NCI-H128 (cell line): ENCODE results near the gene SUSD1.
"Not testable (repeated sequence)": the region's sequence is repeated elsewhere in the genome, so short reads cannot be mapped to it uniquely, and the experiment has no call there.

Experiments
- DNase-seq: peaks from one replicate; lab custom pipeline; 2025; ENCODE audit not compliant: unreplicated experiment; lab: John Stamatoyannopoulos, UW

Gene SUSD1

GRCh38 chr9:112132356-112132755 lies 42.7 kb downstream of the SUSD1 start:
- DNase-seq = no peak

- DNase-seq = no peak
Observed at GRCh38 chr9:112130997-112131396, 44.1 kb downstream of the SUSD1 start.

GRCh38 chr9:112130347-112130746 lies 44.8 kb downstream of the SUSD1 start:
- DNase-seq = no peak

GRCh38 chr9:112129246-112129645 lies 45.9 kb downstream of the SUSD1 start:
- no peak for DNase-seq

- not testable (repeated sequence) for DNase-seq
Observed at GRCh38 chr9:112128399-112128798, 46.7 kb downstream of the SUSD1 start.

- no peak for DNase-seq
Observed at GRCh38 chr9:112127281-112127680, 47.8 kb downstream of the SUSD1 start.

DNA sequence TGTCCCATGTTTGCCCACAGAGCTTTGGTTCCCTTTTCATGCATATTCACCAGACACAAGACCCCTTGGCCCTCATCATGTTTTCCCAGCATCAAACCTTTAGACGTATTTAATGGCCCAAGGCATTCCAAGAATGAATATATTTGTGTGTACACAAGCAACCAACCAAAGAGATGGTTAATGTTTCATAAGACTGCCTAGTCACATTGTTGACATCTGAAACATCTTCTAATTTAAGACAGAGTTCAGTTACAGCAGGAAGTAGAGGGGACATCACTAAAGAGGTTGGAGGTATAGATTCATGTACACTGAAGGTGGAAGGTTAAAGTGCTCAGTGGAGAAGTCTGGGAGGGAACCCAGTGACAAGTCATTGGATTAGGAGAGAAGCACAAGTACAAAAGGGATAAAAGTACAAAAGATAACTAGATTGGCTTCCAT lies 49.1 kb downstream of the SUSD1 start:
- no peak for DNase-seq

DNA sequence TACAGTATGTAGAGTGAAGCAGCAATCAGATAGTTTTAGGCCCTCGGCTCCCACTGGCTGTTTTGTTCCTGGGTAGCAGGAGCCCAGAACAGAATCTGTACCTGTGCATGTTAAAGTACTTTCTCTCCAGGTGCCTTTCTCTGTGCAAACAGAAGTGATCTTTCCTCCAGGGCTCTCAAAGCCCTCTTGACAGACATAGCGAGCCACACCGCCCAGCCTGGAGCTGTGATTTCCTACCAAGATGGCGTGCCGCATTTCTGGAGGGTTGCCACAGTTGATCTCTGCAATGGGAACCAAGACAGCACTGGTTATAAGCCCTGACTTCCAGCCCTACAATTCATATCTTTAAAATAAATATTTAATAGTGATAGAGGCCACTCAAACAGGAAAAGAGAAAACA lies 50.9 kb downstream of the SUSD1 start:
- DNase-seq = no peak

- DNase-seq = no peak
Observed at GRCh38 chr9:112121633-112122032, 53.5 kb downstream of the SUSD1 start.

DNA sequence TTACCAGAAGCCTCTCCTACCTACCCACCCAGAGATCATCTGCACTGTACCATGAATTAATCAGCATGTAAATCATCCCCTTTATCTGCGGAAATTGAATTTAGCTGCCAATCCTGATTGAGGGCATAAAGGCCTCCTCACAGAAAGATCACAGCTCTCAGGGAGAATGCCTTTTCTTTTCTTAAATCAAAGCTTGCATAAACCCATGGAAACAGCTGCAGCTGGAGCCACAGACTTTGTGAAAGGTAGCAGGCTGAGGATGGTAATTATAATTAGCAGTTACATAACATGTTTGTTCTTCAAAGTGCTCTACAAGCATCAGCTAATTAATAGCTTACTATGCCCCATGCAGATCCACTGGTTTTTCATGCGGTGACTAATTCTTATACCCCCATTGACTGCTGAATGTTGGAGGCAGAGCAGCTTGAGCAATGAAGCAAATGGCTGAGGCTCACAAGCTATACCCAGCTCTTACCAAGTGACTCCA lies 54.6 kb downstream of the SUSD1 start:
- DNase-seq = no peak

- DNase-seq = no peak
Observed at GRCh38 chr9:112120030-112120341, 55.1 kb downstream of the SUSD1 start.

DNA sequence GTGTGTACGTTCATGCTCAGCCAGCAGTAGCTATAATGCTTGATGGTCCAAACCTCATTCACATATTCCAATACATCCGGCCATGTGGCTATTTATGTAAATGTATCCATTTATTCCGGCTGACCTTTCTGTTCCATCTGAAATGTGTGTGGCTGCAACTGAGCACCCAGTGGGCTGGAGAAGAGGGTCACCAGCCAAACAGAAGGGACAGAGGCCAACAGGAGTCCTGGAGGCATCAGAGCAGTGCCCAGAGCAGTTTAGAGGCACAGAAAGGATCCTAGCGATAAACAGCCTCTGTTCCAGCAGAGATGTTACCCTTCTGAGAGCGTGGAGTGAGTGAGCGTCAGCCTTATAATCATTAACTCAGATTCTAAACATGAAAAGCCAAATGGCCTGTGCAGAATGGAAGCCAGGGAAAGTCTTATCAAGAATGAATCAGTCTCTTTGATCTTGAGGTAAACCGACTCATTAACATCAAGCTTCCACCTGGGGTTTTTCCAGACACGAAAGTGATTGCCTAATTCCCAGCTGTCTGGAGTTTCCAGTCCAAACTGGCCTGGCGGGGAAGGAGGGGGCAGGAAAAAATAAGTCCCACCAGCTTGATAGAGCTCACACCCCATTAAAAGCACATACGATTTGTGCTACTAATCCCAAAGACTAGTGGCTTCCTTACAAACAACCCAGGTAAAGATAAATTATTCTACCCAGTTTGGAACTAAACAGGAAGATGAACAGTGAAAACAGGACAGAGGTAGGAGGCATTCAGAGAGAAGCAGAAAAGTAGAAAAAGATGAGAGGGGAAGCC lies 55.7 kb downstream of the SUSD1 start:
- no peak for DNase-seq

DNA sequence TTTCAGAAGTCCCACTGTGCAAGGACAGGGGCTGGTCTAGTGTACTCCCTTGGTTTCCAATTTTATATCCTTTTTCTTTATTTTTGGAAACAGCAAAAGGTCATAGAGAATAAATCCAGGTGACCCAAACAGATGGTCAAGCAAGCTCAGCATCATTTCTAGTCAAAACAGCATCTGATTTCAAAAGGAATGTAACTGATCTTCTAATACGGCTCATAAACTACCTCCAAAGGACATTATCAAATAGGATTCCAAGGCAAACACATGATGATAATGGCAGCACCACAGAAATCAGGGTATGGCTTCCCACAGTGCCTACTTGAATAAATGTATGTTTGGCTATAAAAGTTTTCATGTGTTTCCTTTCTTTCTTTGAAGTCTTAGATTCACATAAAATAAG lies 57.1 kb downstream of the SUSD1 start:
- DNase-seq = no peak

- DNase-seq = no peak
Observed at GRCh38 chr9:112115970-112116753, 58.9 kb downstream of the SUSD1 start.

DNA sequence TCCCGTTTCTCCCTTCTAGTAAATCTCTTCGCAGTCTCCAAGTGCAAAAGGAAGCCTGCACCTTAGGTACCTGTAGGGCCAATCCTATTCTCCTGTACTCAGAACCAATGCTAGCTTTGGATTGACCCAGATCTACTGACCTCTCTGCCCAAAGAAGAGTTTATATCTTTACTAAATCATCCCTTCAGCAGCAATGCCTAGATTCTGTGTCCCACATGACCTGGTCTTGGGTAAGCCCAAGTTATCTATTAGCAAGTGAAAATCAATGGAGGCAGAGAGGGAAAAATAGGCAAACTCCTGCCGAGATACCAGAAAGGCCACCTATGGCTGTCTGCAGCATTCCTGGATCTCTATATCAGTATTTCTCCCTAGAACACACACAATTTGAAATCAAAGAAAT lies 60.0 kb downstream of the SUSD1 start:
- no peak for DNase-seq

- DNase-seq = no peak
Observed at GRCh38 chr9:112112941-112113681, 62.0 kb downstream of the SUSD1 start.

- DNase-seq = no peak
Observed at GRCh38 chr9:112112519-112112918, 62.6 kb downstream of the SUSD1 start.

DNA sequence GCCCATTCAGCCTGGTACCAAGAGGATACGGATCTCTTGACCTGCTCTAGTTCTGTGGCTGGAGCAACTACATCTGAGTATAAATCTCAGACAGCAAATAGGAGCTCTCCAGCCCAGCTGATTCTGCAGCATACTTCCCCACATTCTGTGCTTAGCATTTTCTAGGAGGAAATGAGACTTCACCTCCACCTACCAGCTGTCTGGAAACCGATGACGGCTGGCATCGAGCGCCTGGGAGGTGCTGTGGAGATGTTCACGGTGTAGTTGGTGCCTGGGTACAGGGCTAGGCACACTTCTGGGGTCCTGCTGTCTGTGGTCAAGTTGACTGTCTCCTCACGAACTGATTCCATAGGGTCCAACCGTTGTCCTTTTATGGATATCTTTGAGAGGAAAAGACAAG lies 63.6 kb downstream of the SUSD1 start:
- DNase-seq = no peak

- no peak for DNase-seq
Observed at GRCh38 chr9:112110777-112111113, 64.4 kb downstream of the SUSD1 start.

DNA sequence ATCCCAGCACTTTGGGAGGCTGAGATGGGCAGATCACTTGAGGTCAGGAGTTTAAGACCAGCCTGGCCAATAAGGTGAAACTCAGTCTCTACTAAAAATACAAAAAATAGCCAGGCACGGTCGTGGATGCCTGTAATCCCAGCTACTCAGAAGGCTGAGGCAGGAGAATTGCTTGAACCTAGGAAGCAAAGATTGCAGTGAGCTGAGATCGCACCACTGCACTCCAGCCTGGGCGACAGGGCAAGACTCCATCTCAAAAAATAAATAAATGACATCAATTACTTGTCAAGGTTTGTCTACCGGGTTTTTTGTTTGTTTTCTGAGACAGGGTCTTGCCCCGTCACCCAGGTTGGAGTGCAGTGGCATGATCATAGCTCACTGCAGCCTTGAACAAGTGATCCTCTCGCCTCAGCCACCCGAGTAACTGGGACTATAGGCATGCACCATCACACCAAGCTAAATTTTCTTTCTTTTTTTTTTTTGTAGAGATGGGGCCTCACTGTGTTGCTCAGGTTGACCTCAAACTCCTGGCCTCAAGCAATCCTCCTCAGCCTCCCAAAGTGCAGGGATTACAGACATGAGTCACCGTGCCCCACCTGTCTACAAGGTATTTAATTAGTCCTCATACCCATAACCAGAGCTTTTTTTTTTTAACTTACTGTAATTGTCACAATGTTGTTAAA lies 64.9 kb downstream of the SUSD1 start:
- no peak for DNase-seq

GRCh38 chr9:112104901-112105300 lies 70.2 kb downstream of the SUSD1 start:
- DNase-seq = no peak
